Cardiac muscle cell (in vitro differentiated cells and primary cell): Measurements from ENCODE around the gene YAP1. TPM values are rescaled to one million over a fixed set of nuclear protein-coding genes. Genes with fewer than 3 reads are reported as not detected.

Source experiments
- DNase-seq, 2 donors: peaks; one replicate each; pipeline versions ENCODE4 v3.0.0 to v3.0.0-alpha.2; 2010 to 2017; ENCODE audit warnings: low read depth in 1 of 2, low spot score in 1 of 2
- H3K27ac ChIP-seq: fragments of 200-600 bp; sonication (generic); 2 replicates; pipeline ENCODE4 v1.5.1; 2016
- H3K27me3 ChIP-seq: fragments of 200-600 bp; sonication (generic); 2 replicates; pipeline ENCODE4 v1.6.0; 2016; ENCODE audit warnings: control low read depth
- H3K36me3 ChIP-seq: fragments of 200-600 bp; sonication (generic); 2 replicates; pipeline ENCODE4 v1.5.1; 2016; ENCODE audit warnings: control low read depth
- H3K4me1 ChIP-seq: fragments of 200-600 bp; sonication (generic); 2 replicates; pipeline ENCODE4 v1.8.1; 2017; ENCODE audit warnings: low read depth, mild to moderate bottlenecking, mixed run types
- H3K4me3 ChIP-seq: fragments of 200-600 bp; sonication (generic); 2 replicates; pipeline ENCODE4 v1.5.1; 2016; ENCODE audit warnings: mild to moderate bottlenecking
- H3K9me3 ChIP-seq: fragments of 200-600 bp; sonication (generic); 2 replicates; pipeline ENCODE4 v1.5.1; 2017; ENCODE audit warnings: low read depth, mild to moderate bottlenecking, control low read depth
- CTCF ChIP-seq: IDR thresholded peaks from 2 replicates; pipeline ENCODE4 v1.5.1; 2012; ENCODE audit warnings: low read depth, mild to moderate bottlenecking, low read length
- polyA plus RNA-seq: library from polyadenylated mRNA; unstranded; fragments of >200 nt; fragmentation: Nextera tagmentation; extraction: Ambion mirVana; gene quantifications from 2 replicates; pipeline ENCODE4 v1.2.1, GENCODE V29; 2016
- total RNA-seq: library from RNA; depleted of rRNA; stranded (reverse); fragments of >200 nt; gene quantifications from 2 replicates; pipeline ENCODE4 v1.2.3, GENCODE V29; 2016

YAP1 gene
- total and polyA plus RNA-seq, 2 experiments from 2014 or later: 40.8 to 277 TPM

- Histone ChIP-seq H3K4me1 (peaks cover 48% of the 10 kb centered on the region), H3K9me3 (no peaks in the 10 kb centered on the region), H3K4me3 (no peak overlapping the region), H3K27me3 (no peaks in the 10 kb centered on the region), H3K27ac (peak overlapping the region; percentile 64), H3K36me3 (no peaks in the 10 kb centered on the region)
- TF ChIP-seq CTCF: peak; percentile 36
- DNase-seq: peak; percentile 48 to 75
Observed at GRCh38 chr11:102279641-102280170, 169.5 kb downstream of the YAP1 start.

- no peak for TF ChIP-seq CTCF
- DNase-seq: no peak
- Histone ChIP-seq H3K27ac (peak overlapping the region; percentile 64), H3K4me3 (no peak overlapping the region), H3K9me3 (no peaks in the 10 kb centered on the region), H3K36me3 (no peaks in the 10 kb centered on the region), H3K4me1 (peaks cover 45% of the 10 kb centered on the region), H3K27me3 (no peaks in the 10 kb centered on the region)
Observed at GRCh38 chr11:102280245-102280833, 170.1 kb downstream of the YAP1 start.

Other genes with a start within 250 kb of the YAP1 start
- 0.53 and 1.2 TPM in 2 replicates for gene CEP126, start 195.4 kb upstream of the YAP1 start, total RNA-seq
- gene CEP126, start 195.4 kb upstream of the YAP1 start, polyA plus RNA-seq: 1.5 and 1.9 TPM in 2 replicates
- gene ANGPTL5, start 193.9 kb upstream of the YAP1 start, total RNA-seq: not detected in 2 replicates
- not detected in 2 replicates for gene ANGPTL5, start 193.9 kb upstream of the YAP1 start, polyA plus RNA-seq
- gene CFAP300, start 63.0 kb upstream of the YAP1 start, total RNA-seq: 1.1 and 2.9 TPM in 2 replicates
- 3.1 and 7.2 TPM in 2 replicates for gene CFAP300, start 63.0 kb upstream of the YAP1 start, polyA plus RNA-seq
- 0.06 and 0.78 TPM in 2 replicates for gene BIRC3, start 207.0 kb downstream of the YAP1 start, total RNA-seq
- gene BIRC3, start 207.0 kb downstream of the YAP1 start, polyA plus RNA-seq: 0.92 TPM in 1 of 2 replicates, not detected in the other
- 37.8 and 40.4 TPM in 2 replicates for gene BIRC2, start 236.8 kb downstream of the YAP1 start, total RNA-seq
- gene BIRC2, start 236.8 kb downstream of the YAP1 start, polyA plus RNA-seq: 36.1 and 41.3 TPM in 2 replicates